ENCODE results near the gene IFNA2. TPM values are rescaled to one million over a fixed set of nuclear protein-coding genes. Genes with fewer than 3 reads are reported as not detected.

Gene IFNA2
- total and polyA plus RNA-seq, 2 of the 4 experiments (the other 2 are of a cell fraction) = not detected

- no peak within 1 kb of the TSS for H3K27ac ChIP-seq (ENCODE audit: insufficient read depth, low read length)
- H3K18ac ChIP-seq (ENCODE audit: low read depth, low read length) = no peak within 1 kb of the TSS
- in situ Hi-C loops (cut with MboI; ENCODE audit: low sequenced_read_pairs) = no loop called here
- no peak within 1 kb of the TSS for H2BK15ac ChIP-seq (ENCODE audit: low read depth, low read length)
- ChIA-PET CTCF (no interaction called here), POLR2A (ENCODE audit: unreplicated experiment) (no interaction called here)
- no peak within 1 kb of the TSS for H3K14ac ChIP-seq (replicated peaks; ENCODE audit: low read depth, low read length)
- H3K56ac ChIP-seq (ENCODE audit: extremely low read depth, insufficient read depth, low read length) = no peak within 1 kb of the TSS
- H4K5ac ChIP-seq (ENCODE audit: low read depth, low read length) = no peak within 1 kb of the TSS
- no peak within 1 kb of the TSS for H3K4me2 ChIP-seq (ENCODE audit: low read depth, low read length)
- dilution Hi-C loops (cut with HindIII; ENCODE audit: low sequenced_read_pairs, unreplicated experiment) = no loop called here
- no peak for DNase-seq
- no peak within 1 kb of the TSS for H2AFZ ChIP-seq (replicated peaks; ENCODE audit: low read length, poor library complexity)
- H3K9ac ChIP-seq (ENCODE audit: low read depth, low read length) = no peak within 1 kb of the TSS
- H3K79me1 ChIP-seq (ENCODE audit: low read depth in 1 of 2, low read length in 2 of 2) = no peaks in the 10 kb centered on the region
- H4K20me1 ChIP-seq (ENCODE audit: insufficient read depth, low read length) = no peaks in the 10 kb centered on the region
- whole genome bisulfite sequencing, 2 experiments (ENCODE audit: extremely low coverage in 2 of 2, insufficient read length in 1 of 2) = no CpG with 5 or more reads among the region's 1 CpG
- no peaks in the 10 kb centered on the region for H3K9me1 ChIP-seq (ENCODE audit: insufficient read depth, low read length)
- no peak within 1 kb of the TSS for H3K4me3 ChIP-seq (ENCODE audit: insufficient read depth, low read depth, low read length)
- no peaks in the 10 kb centered on the region for H3K9me3 ChIP-seq (ENCODE audit: control insufficient read depth, insufficient read depth, low read length)
- ATAC-seq (ENCODE audit: low read depth) = no peak
- H3K4me1 ChIP-seq (ENCODE audit: control insufficient read depth, insufficient read depth, low read length) = no peaks in the 10 kb centered on the region
- H3K4ac ChIP-seq (ENCODE audit: low read depth, low read length) = no peak within 1 kb of the TSS
- H2AK9ac ChIP-seq (replicated peaks; ENCODE audit: low read depth, low read length, poor library complexity) = no peak within 1 kb of the TSS
- H3K36me3 ChIP-seq (ENCODE audit: control insufficient read depth, insufficient read depth, low read length) = no peaks in the 10 kb centered on the region
- TF ChIP-seq MAFK (IDR thresholded peaks at IDR 0.05; ENCODE audit: low read depth, low read length) (no peak), POLR2A (IDR thresholded peaks at IDR 0.05; ENCODE audit: low read depth, low read length) (no peak), ELK1 (IDR thresholded peaks at IDR 0.05; ENCODE audit: borderline replicate concordance, low read depth, low read length) (no peak), MXI1 (IDR thresholded peaks at IDR 0.05; ENCODE audit: borderline replicate concordance, low read depth, low read length) (no peak), RFX5 (IDR thresholded peaks at IDR 0.05; ENCODE audit: low read depth, low read length) (no peak), USF2 (IDR thresholded peaks at IDR 0.05; ENCODE audit: low read depth, low read length) (no peak), SMC3 (IDR thresholded peaks at IDR 0.05; ENCODE audit: low read depth, low read length) (no peak), CEBPB (IDR thresholded peaks at IDR 0.05; ENCODE audit: low read depth, low read length) (no peak)
- no peak within 1 kb of the TSS for H3K23ac ChIP-seq (ENCODE audit: low read depth, low read length)
- H2BK120ac ChIP-seq (ENCODE audit: low read depth, low read length) = no peak within 1 kb of the TSS
- H2AK5ac ChIP-seq (ENCODE audit: low read depth, low read length) = no peak within 1 kb of the TSS
- intact Hi-C loops (cut with micrococcal nuclease) = no loop called here
- no peak within 1 kb of the TSS for H4K8ac ChIP-seq (ENCODE audit: low read depth in 2 of 2, low read length in 2 of 2)
- H2BK5ac ChIP-seq (ENCODE audit: low read depth, low read length, poor library complexity, severe bottlenecking) = no peak within 1 kb of the TSS
- peaks cover 8% of the 10 kb centered on the region for H3K27me3 ChIP-seq (ENCODE audit: control insufficient read depth, insufficient read depth, low read length)
- no peak within 1 kb of the TSS for H2BK20ac ChIP-seq (ENCODE audit: low read depth, low read length)
- no peak within 1 kb of the TSS for H4K91ac ChIP-seq (ENCODE audit: insufficient read depth, low read depth, low read length)
- no TSS peak for BruUV-seq (replicated peaks)
Measured at GRCh38 chr9:21350787-21351186, 34.4 kb downstream of the IFNA2 start, which contains the start of gene IFNA6. TSS of gene IFNA6 (minus strand) at chr9:21350887. CDS start at chr9:21350887, 0 bp downstream.
